ENCODE results near the gene B3GALNT2. TPM values are rescaled to one million over a fixed set of nuclear protein-coding genes. Genes with fewer than 3 reads are reported as not detected.

Gene B3GALNT2
- total RNA-seq, 1 donor from 2014 or later, result 20.1 TPM

DNA sequence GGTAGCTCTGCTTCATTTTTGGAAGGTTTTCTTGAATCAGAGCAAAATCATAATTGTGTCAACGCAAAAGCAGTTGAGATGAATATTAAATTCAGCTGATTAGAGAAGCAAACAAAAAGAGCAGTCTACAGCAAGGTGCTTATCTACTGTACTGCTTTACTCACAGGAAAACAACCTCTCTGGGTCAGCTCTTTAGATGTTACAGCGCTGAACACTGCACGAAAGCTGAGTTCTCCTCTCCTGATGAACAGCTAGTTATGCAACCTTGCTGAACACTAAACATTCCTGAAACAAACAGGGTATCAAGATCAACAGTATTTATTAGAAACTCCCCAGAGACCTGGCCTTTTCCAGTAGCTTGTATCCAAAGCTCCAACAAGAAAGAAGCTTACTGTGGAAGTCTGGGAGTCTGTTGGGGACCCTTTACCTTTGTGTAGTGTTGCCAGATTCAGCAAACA is 95.7 kb downstream of the B3GALNT2 start:
- H3K4me1 ChIP-seq, result no peaks in the 10 kb centered on the region
- intact Hi-C loops (cut with DNase I), result no loop called here

DNA sequence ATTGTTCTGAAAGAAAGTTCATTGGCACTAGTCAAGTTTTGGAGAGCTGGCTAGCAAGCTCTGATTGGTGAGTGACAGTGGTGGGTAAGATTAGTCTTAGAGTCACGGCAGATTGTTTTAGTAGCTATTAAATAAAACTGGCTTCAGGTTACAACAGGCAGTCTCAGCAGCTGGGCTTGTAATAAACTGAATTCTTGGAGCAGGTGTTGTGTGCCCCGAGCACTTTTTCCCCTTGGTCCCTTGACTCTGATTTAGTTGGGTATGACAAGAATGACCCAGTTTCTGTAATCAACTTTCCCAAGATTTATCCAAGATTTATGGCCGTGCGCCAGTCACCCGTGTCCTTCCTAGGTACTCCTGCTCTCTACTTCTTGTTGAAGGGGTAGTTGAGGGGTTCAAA is 96.8 kb downstream of the B3GALNT2 start:
- H3K27ac ChIP-seq, result no peak overlapping the region
- intact Hi-C loops (cut with DNase I), result no loop called here
- H3K36me3 ChIP-seq, result no peaks in the 10 kb centered on the region
- no peak overlapping the region for H3K4me3 ChIP-seq
- H3K27me3 ChIP-seq, result no peaks in the 10 kb centered on the region
- ATAC-seq, result no peak
- no peak for TF ChIP-seq CTCF (IDR thresholded peaks at IDR 0.05)
- DNase-seq, result no peak
- no peaks in the 10 kb centered on the region for H3K9me3 ChIP-seq
- no peaks in the 10 kb centered on the region for H3K4me1 ChIP-seq

More for the DNA sequence above, 95.7 kb downstream of the B3GALNT2 start:
- TF ChIP-seq CTCF (IDR thresholded peaks at IDR 0.05), result no peak
- no peak overlapping the region for H3K4me3 ChIP-seq
- ATAC-seq (peak; percentile 67), DNase-seq (no peak)
- H3K27ac ChIP-seq, result no peak overlapping the region
- H3K36me3 ChIP-seq, result no peaks in the 10 kb centered on the region
- no peaks in the 10 kb centered on the region for H3K9me3 ChIP-seq
- no peaks in the 10 kb centered on the region for H3K27me3 ChIP-seq

GRCh38 chr1:235404190-235404589 is 100.1 kb downstream of the B3GALNT2 start:
- Histone ChIP-seq H3K4me3 (no peak overlapping the region), H3K9me3 (no peaks in the 10 kb centered on the region), H3K27ac (no peak overlapping the region), H3K27me3 (no peaks in the 10 kb centered on the region), H3K4me1 (no peaks in the 10 kb centered on the region), H3K36me3 (no peaks in the 10 kb centered on the region)
- TF ChIP-seq CTCF (IDR thresholded peaks at IDR 0.05), result no peak
- ATAC-seq, result peak; percentile 73
- DNase-seq, result no peak
- intact Hi-C loops (cut with DNase I), result no loop called here

- no peak for ATAC-seq
- no peak for TF ChIP-seq CTCF (IDR thresholded peaks at IDR 0.05)
- H3K27ac ChIP-seq, result no peak overlapping the region
- no peaks in the 10 kb centered on the region for H3K4me1 ChIP-seq
- H3K27me3 ChIP-seq, result no peaks in the 10 kb centered on the region
- DNase-seq, result no peak
- H3K36me3 ChIP-seq, result no peaks in the 10 kb centered on the region
- intact Hi-C loops (cut with DNase I), result no loop called here
- no peaks in the 10 kb centered on the region for H3K9me3 ChIP-seq
- H3K4me3 ChIP-seq, result no peak overlapping the region
Observed at GRCh38 chr1:235403593-235403992, 100.7 kb downstream of the B3GALNT2 start.

- Histone ChIP-seq H3K36me3 (no peaks in the 10 kb centered on the region), H3K9me3 (no peaks in the 10 kb centered on the region), H3K27me3 (no peaks in the 10 kb centered on the region), H3K4me3 (no peak overlapping the region), H3K27ac (no peak overlapping the region), H3K4me1 (no peaks in the 10 kb centered on the region)
- ATAC-seq (peak; percentile 29), DNase-seq (no peak)
- TF ChIP-seq CTCF (IDR thresholded peaks at IDR 0.05), result no peak
- intact Hi-C loops (cut with DNase I), result no loop called here
Observed at GRCh38 chr1:235402457-235403200, 101.6 kb downstream of the B3GALNT2 start.

Measured in upper lobe of right lung (tissue), 1 donor.